GM21447 (cell line): Measurements from ENCODE around the gene RIC8B.
"Not testable (repeated sequence)": the region's sequence is repeated elsewhere in the genome, so short reads cannot be mapped to it uniquely, and the experiment has no call there.

Source experiments
- ATAC-seq: cut with Tn5 transposase; IDR thresholded peaks from one replicate; pipeline ENCODE4 v1.9.1; 2021; ENCODE audit not compliant: unreplicated experiment

Gene RIC8B

DNA sequence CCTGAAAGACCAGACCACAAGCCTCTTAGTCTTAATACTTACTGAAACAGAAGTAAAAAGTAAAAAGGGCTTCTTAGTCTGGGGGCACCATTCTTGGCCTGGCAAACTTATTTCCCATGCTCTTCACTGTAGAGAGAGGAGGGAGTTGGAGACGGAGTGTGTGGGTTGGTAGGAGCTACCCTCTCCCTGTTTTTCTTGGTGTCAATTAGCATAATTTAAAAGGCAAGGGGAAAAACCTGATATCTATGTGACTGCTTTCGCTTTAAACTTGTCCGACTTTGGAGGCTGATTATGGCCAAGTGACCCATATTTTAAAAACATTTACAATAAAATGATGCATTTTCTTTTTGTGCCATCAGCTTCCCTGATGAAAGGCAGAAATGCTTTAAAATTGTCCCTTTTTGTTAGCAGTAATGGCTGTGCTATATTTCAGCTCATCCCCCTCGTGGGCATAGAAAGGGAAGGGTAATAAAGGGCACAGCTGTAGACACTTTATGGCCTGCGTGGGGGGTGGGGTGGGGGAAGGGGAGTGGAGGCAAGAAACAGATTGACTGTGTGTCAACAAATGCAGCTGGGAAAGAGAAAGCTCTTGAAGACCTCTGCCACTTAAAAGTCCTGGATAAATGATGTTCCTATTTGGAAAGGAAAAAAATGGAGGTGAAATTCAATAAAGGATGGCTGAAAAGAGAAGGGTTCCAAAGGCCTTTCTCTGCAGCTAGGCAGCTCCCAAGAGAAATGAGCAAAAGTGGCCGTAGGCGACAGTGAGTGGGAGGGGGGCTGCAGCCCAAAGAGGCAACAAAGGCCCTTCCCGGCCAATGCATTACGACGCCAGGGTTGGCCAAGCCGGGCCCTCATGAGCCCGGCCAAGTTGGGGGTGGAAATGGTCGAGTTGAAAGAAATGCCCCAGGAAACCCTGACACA is 123.8 kb downstream of the RIC8B start:
- no peak for ATAC-seq

DNA sequence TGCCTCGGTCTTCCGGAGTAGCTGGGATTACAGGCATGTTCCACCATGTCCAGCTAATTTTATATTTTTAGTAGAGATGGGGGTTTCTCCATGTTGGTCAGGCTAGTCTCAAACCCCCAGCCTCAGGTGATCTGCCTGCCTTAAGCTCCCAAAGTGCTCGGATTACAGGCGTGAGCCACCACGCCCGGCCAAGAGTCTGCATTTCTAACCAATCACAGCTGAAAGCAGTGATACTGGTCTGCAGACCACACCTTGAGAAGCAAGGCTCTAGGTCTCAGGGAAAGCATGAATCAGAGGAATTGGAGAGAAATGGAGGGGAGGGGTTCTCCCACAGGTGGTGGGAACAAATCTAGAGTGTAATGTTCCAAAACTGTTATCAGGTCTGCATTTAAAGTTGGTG is 126.1 kb downstream of the RIC8B start:
- ATAC-seq = no peak

DNA sequence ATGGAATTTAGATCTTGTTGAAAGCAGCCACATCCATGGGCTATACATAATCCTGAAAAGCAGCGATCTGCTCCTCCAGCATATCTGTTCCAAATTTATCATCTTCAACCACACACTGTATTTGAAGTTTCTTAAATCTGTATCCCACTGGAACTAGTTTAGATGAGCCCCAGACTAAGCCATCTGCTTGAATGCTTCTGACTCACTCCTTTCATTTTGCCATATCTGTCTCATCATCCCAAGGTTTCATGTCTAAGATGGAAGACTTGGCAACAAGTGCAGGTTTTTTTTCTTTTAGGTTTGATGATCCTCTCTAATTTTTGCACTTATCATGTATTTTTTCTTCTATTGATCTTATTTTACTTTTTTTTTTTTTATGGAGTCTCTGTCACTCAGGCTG is 126.8 kb downstream of the RIC8B start:
- no peak for ATAC-seq

DNA sequence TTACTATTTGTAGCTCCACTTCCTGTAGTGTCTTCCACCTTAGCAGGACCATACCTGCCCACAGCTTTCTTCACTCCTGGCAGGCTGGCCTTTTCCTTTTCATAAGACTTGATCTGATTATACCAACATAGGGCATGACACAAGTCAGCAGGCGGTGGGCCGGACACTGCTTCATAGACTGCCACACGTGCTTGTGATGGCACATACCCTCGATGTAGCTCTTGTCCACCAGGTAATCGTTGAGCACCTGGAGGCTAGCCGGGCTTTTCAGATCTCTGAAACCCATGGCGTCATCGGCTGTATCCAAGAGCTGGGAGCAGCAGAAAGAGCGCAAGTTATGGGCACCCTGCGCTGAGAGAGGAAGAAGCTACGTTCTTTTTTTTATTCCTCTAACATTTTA is 127.6 kb downstream of the RIC8B start:
- ATAC-seq = no peak

DNA sequence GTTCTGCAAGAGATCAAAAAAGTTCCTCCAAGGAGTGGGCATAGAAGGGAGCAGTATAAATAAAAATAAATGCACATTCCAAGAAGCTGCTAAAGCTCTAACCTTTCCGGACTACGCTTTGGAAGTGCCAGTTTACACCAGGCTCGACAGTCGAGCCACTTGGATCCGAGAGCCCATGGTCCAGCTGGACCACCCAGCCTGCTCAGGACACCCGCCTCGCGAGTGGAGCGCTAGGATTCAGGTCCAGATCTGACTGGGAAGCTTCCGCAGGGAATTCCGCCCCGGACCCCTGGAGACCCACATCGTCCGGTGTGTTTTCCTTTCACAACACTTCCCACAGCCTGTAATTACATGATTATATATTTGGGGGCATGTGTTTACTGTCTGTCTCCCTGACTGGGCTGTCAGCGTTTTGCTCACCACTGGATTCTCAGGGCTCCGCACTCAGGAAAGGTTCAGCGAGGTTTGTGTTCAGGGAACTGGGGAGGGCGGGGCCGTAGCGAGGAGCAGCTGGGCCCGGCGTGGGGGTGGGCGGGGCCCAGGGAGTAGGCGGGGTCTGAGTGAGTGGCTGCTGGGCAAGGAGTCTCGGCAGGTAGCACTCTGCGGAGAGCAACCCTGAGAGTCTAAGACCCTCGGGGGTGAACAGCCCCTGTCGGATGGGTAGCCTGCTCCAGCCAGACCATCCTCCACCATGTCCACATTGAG is 128.9 kb downstream of the RIC8B start:
- peak; percentile 82 for ATAC-seq

DNA sequence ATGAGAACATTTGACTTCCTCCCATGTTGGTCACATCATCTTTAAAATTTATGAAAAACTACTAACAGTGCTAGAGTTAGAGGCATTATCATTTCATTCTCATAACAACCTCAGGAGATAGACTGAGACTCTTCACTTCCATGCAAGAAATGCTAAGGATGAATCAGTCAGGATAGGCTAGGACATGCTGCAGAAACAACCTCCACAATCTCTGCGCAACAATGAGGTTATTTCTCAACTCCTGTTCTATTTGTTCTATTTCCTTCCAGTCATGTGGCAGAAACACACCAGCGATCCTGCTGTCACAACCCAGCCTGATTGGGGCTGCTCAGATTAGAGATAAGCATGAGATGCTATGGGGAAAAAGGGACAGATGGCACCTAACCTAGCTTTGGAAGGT is 132.2 kb downstream of the RIC8B start:
- ATAC-seq = no peak

DNA sequence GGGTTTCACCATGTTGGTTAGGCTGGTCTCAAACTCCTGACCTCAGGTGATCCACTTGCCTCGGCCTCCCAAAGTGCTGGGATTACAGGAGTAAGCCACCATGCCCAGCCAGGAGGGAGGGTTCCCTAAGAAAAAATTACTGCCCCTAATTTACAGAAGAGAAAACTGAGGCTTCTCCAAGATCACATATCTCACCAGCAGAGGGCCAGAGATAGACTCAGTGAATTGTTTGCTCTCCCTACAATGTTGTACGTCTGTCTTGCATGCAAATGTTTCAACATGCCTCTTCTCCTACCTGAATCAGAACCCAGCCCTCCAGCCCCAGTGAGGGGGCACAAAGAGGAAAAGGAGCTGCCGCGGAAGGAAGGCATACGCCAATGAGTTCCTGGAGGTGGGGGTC is 132.9 kb downstream of the RIC8B start:
- ATAC-seq = no peak

DNA sequence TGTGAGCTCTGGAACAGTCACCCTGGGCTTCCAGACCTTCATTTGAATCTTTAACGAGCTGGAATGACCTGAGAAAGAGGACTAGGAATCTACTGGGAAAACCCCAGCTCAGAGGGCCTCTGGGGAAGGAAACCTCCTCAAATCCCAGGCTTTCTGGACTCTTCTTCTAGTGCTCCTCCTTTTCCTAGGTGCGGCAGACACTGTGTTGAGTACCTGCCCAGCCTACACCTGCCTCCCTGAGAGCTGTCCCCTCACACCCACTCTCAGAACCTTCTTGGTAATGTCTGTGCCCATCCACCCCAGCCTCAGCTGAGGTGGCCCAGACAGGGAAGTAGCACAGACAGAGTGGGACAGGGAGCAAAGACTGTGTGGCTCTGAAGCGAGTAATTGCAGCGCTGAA is 133.4 kb downstream of the RIC8B start:
- ATAC-seq = no peak

DNA sequence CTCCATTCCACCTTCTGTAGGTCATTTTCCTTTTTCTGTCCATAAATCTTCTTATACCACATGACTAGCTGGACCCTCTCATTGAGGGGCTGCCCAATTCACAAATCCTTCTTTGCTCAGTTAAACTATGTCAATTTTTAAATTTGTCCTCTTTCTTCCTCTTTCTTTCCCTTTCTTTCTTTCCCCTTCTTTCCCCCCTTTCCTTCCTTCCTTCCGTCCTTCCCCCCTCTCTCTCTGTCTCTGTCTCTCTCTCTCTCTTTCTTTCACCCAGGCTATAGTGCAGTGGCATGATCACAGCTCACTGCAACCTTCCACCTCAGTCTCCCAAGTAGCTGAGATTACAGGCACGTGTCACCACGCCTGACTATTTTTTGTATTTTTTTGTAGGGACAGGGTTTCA is 134.1 kb downstream of the RIC8B start:
- ATAC-seq = no peak

DNA sequence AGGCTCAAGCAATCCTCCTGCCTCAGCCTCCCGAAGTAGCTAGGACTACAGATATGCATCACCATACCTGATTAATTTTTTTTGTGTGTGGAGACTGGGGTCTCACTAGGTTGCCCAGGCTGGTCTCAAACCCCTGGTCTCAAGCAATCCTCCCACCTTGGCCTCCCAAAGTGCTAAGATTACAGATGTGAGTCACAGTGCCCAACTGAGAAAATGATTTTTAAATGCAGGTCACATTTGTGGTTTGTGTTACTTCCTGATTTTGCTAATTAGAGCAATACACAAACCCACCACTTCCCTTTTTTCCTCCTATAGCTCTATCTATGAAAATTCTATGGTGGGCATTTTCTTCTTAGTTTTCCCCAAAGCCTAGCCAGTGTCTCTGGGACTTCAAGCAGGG is 135.7 kb downstream of the RIC8B start:
- peak; percentile 56 for ATAC-seq

DNA sequence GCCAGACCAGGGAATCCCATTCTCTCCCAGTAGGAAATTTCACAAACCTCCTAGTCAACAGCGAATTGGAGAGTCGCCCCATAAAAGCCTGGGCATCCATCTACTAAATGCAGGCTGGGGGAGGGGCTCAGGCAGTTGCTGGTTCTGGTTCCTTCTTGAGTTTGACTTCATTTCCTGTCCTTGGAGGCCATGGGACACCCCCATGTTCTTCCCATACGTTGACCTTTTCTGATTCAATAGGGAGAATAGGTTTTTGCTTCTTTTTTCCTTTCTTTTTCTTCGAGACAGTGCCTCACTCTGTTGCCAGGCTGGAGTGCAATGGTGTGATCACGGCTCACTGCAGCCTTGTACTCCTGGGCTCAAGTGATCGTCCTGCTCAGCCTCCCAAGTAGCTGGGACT is 137.1 kb downstream of the RIC8B start:
- ATAC-seq = no peak

DNA sequence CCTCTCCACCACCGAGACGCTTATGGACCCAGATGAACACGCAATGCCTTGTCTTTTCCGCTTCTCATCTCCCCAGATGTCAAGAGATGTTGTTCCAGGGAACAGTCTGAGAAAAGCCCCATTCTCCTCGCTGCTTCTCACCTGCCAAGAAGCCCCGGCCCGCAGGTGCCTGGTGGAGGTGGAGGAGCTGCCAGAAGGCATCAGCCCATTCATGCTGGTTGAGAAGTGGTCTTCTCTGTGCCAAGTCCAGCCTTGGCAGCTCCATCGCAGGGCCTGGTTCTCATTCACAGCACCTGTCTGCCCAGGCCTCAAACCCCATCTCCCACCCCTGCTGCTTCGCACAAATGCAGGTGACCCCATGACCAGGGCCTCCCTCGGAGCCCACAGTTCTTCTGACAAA is 139.0 kb downstream of the RIC8B start:
- no peak for ATAC-seq

DNA sequence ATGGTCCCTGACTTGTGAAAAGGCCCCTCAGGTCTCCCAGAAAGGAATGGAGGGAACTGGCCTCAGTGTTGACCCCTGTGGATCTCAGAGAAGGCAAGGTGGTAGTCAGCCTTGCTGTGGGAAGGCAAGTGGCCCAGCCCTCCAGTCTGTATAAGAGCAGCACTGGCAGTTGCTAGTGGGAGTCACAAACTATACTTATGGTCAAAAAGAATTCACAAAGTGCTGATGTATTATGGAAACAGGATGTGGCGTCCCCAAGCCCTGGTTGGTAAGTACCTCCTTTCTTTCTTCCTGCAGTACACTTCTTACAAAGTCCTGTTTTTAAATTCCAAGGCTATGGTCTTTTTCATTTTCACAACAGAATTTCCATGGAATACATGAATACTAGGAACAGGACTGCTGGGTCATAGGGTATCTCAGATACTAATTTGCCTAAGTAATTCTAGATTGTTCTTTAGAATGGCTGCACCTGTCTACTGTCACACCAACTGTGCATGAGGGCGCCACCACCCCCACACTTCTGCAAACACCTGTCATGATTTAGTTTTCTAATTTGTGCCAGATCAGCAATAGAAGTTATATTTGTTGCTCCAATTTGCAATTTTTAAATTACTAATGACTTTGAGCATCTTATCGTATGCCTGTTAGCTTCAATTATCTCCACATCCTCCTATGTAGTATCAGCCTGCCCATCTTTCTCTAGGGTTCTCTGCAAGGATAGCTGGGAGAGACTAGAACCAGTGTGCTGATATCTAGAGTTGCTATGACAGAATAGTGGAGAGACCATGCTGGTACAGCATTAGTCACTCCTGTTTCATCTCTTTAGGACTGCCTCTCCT is 140.5 kb downstream of the RIC8B start:
- peak; percentile 77 for ATAC-seq

DNA sequence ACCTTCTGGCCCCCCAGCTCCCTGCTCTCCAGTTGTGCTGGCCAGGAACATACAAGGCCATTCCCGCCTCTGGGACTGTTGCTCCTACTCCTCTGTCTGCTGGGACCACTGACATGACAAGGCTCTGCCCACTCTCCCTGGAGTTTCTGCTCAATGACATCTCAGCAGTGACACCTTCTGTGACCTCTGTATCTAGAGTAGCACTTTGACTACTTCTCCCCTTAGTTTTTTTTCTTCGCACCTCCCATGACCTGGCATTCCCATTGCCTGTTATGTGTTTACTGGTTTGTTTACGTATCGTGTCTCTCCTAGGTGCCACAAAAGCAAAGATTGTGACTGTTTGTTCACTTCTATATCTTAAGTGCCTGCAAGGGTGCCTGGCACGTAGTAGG is 141.1 kb downstream of the RIC8B start:
- ATAC-seq = peak; percentile 14

DNA sequence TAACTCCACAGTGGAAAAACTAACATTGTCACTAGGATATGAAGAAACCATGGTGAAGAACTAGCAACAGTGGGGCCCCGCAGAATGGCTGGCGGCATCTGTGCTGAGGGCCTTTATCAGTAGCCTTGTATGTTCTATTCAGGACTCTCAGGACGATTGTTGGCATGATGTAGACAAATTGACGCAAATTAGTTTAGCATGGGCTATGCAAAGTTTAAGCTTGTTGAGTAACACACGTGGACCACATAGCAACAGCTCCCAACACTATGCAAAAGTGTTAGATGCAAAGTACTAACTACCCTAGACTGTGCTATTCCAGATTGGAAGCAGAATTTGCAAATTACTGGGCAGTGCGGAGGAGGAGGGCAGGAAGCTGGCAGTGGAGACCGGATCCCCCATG is 143.0 kb downstream of the RIC8B start:
- no peak for ATAC-seq

DNA sequence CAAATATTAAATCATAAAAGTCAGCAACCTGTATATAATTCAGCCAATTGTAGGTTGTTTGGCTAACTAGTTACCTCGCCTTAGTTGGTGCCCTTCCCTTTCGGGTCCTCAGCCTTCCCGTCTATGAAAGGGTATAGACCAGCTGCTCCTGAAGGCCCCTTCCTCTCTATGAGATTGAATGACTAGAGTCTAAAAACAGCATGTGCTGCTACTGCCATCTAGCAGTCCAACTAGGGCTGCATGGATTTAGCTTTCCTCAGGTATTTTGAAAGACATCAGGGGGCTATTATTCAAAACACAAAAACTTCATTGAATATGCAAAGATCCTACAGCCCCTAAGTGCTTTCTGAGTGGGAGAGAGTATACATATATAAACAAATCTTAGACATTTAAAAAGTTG is 144.3 kb downstream of the RIC8B start:
- no peak for ATAC-seq

DNA sequence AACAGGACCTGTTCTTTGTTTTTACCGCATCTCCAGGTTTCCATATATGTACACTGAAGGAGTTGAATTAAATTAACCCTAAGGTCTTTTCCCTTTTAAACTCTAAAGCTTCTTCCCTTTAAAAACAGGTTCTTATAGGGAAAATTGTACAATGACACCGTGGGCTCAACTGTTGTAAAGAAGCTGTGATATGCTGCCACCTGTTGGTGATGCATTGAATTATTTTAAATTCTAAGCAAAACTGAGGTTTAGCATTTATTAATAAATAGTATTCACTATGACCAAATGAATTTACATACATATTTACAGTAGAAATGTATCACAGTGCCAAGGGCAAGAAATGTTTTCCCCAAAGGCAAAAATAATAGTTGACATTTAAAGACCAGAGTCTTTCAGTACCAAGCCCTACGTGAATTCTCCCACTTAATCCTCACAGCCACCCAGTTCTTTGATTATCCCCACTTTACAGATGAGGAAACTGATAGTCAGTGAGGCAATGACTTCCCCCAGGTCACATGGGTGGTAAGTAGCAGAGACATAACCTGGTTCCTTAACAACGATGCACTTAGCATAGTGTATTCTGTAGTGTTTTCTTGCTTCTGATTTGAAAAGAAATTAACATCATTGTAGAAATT is 145.5 kb downstream of the RIC8B start:
- no peak for ATAC-seq

DNA sequence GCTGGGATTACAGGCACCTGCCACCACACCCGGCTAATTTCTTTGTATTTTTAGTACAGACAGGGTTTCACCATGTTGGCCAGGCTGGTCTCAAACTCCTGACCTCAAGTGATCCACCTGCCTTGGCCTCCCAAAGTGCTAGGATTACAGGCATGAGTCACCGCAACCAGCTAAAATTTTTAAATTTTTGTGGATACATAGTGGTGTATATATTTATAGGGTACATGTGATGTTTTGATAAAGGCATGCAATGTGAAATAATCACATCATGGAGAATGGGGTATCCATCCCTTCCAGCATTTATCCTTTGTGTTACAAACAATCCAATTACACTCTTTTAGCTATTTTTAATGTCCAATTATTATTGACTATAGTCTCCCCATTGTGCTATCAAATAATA is 147.5 kb downstream of the RIC8B start:
- not testable (repeated sequence) for ATAC-seq

DNA sequence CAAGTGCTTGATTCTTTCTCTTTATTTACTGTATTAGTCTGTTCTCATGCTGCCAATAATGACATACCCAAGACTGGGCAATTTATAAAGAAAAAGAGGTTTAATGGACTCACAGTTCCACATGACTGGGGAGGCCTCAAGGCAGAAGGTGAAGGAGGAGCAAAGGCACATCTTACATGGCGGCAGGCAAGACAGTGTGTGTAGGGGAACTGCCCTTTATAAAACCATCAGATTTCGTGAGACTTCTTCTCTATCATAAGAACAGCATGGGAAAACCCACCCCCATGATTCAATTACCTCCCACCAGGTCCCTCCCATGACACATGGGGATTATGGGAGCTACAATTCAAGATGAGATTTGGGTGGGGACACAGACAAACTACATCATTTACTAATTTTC is 149.1 kb downstream of the RIC8B start:
- not testable (repeated sequence) for ATAC-seq

DNA sequence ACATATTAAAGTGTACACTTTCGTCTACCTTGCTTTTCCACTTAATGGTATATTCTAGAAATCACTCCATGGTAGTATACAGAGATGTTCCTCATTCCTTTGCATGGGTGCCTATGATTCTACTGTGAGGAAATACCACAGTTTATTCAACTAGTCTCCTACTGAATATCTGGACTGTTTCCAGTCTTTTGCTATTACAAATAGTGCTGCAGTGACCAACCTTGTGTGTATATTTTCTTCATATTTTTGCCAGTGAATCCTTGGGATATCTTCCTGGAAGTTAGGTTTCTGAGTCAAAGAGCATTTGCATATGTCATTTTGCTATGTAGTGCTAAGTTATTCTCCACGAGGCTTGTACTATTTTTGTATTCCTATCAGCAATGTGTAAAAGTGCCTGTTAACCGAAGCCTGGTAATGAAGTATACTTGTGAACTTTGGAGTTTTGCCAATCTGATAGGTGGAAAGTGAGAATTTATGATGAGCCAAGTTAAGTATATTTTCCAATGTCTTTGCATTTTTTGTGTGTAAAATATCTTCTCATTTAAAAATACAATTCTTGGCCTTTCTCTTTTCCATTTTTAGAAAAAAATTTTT is 149.9 kb downstream of the RIC8B start:
- no peak for ATAC-seq

DNA sequence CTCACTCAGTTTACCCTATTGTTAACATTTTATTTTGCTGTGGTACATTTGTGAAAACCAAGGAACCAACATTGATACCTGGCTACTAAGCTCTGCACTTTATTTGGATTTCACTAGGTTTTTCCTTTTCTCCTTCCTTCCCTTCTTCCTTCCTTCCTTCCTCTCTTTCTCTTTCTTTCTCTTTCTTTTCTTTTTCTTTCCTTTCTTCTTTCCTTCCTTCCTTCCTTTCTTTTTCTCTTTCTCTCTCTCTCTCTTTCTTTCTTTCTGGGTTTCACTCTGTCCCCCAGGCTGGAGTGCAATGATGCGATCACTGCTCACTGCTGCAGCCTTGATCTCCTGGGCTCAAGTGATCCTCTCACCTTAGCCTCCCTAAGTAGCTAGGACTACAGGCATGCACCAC is 152.2 kb downstream of the RIC8B start:
- no peak for ATAC-seq
